HG03139 (cell line): ENCODE measurements around the gene CASP10.
A peak's percentile ranks its signal among the peaks of the same experiment; 100 is the strongest.

ENCODE experiments used
- ATAC-seq: cut with Tn5 transposase; IDR thresholded peaks from one replicate; pipeline ENCODE4 v1.9.1; 2021; ENCODE audit not compliant: unreplicated experiment

CASP10 gene

DNA sequence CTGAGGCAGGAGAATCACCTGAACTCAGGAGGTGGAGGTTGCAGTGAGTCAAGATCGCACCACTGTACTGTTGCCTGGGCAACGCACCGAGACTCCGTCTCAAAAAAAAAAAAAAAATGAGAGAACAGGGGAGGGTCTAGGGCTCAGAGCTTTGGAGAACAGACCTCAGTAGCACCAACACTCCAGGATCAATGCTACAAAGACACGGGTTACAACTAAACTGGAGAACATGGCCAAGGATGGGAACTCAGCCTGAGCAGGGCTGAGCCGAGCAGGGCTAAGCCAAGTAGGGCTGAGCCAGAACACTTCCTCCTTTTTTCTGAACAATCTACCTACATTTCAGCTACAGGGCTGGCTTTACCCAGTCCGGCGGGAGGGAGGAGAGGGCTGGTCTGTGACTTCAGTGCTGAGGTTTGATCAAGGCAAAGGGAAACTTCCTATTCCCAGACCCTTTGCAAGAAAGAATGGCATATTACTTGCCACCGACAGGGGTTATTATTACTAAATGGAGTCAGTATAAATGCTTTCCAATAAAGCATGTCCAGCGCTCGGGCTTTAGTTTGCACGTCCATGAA is 74.5 kb downstream of the CASP10 start:
- ATAC-seq, result peak; percentile 30

DNA sequence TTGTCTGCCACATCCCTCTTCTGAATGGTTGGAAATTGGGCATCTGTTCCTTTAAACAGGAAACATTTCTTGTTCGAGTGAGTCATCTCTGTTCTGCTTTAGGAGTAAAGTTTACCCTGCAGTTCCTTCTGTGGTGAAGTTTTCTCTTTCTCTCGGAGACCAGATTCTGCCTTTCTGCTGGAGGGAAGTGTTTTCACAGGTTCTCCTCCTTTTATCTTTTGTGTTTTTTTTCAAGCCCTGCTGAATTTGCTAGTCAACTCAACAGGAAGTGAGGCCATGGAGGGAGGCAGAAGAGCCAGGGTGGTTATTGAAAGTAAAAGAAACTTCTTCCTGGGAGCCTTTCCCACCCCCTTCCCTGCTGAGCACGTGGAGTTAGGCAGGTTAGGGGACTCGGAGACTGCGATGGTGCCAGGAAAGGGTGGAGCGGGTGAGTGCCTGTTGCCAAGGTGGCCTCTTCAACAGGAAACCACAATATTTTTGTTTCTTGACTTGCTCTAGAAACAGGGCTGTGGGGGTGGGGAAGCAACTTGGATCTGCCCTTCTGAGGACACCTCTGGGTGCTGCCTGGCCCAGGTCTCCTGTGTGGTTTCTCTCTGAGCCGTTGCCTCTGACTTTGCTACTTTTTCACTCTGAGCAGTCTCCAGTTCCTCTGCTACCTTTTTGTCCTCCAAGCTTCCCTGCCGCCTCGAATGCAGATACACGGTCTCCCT is 75.2 kb downstream of the CASP10 start:
- ATAC-seq, result peak; percentile 64

DNA sequence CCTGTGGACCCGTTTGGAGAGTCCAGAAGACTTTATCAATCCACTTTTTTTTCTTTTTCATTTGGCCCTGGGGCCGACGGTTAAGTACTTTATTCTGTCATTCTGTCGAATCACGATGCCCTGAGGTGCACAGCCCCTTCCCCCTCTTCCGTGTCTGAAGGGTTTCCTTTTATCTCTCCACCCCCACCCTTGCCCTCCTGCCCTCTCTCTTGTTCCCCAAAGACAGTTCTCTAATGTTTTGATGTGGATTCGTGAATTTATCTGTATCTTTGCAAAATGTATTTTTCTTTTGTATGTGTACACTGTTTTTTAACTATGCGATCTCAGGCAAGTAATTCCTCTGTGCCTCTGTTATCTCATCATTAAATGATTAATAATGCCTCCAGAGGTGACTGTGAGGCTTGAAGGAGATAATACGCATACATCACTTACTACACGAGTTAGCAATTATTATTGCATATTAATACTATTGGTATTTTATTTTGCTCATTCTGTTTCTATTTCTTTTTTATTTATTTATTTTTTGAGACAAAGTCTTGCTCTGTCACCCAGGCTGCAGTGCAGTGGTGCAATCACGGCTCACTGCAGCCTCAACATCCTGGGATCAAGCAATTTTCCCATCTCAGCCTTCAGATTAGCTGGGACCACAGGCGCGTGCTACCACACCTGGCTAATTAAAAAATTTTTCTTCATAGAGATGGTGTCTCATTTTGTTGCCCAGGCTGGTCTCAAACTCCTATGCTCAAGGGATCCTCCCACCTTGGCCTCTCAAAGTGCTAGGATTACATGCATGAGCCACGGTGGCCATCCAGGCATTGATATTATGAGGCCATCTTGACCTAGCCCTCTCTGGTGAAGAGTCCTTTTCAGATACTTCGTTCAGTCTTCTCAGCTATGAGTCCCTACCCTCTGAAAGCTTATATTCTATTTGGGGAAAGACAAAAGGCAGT is 76.0 kb downstream of the CASP10 start:
- peak; percentile 8 for ATAC-seq

DNA sequence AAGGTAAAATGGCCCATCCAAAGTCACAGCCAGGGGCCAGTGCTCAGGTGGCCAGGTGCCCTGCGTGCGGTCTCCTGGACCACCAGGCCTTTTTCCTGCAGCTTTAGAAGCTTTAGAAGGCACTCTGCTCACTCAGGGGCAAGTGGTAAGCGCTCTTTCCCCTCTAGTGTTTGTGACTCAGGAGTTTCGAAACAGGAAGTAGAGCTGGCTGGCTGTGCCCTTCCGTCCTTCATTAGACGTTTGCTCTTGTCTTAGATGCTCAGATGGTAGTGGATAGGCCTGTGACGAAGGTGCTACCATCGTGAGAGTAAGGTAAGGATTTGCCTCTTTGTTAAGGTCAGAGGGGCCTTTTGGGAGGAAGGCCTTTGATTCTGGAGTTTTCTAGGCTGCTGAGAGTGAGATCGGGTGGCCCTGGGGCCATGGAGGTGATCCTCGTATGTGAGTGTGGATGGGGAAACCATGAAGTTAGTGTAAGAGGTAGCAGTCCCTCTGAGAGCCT is 77.4 kb downstream of the CASP10 start, which contains the start of gene CASP8:
CASP8 (plus strand) TSS at position 235 of the 499 bp plus-strand sequence. CDS start 5,951 bp downstream, outside the sequence.
- ATAC-seq, result peak; percentile 28

DNA sequence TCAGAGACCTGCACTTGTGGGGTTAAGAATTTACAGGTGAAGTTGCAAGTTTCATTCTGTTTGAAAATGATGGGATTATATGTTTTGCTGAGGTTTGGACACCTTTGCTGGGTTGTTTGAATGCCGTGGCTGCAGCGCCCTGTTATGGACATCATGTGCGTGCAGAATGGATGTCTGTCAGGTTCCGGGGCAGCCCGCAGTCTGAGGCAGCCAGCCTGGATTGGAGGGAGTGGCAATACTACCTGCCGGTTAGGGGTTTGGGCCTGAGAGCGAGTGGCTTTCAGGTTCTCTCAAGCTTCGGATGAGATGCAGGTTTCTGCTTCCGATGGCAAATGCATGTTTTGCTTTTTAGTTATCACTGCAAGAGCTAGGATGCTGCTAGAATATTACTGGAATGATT is 78.5 kb downstream of the CASP10 start:
- no peak for ATAC-seq

DNA sequence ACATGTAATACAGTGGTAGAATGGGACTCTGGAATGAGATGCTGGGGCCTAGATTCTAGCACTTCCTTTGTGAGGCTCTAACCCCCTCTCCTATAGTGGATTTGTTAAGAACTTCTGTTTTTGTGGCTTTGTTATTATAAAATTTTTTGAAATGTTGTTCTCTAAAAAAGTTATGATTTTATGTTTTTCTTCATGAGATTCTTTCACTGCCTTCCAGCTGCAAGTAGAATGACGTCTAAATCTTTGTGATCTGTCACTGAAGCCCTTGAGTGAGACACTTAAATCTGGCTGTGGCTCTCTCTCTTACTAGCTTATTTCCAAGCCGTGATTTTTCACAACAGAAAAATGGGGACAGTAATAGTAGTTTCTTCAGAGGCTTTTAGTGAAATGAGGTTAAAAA is 79.0 kb downstream of the CASP10 start:
- ATAC-seq, result no peak

DNA sequence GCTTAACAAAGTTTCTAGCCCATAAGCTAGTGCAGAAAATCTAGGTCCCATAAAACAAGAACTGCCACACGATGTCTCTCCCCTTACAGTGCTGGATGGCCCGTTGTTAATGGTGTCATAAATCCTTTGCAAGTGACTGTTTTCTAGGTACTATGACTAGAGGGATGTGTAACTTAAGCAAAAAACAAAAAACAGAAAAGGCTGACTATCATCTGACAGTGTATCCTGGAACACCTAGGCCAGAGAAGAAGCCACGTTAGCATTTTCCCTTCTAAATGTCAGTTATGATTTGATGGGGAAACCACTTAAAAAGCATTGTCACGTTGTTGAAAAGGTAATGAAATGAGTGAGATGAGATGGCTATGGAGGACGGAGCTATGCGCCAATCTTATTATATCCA is 79.8 kb downstream of the CASP10 start:
- no peak for ATAC-seq

DNA sequence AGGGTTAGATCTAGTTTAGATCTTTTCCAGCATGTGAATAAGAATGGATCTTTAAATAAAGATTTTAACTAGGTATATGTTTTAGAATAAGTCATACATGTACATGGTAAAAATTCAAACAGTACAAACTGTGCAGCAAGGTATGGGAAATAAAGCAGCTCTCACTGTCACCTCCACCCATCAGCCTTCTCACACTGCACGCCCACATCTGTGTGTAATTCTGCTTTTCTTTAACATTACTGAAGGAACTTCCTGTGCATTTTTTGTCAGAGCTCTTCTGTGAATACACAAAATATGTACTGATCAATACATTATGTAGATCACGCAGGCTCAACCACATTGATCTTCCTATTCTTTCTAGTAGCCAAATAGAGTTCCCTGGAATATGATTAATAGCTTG is 80.8 kb downstream of the CASP10 start:
- ATAC-seq, result no peak

DNA sequence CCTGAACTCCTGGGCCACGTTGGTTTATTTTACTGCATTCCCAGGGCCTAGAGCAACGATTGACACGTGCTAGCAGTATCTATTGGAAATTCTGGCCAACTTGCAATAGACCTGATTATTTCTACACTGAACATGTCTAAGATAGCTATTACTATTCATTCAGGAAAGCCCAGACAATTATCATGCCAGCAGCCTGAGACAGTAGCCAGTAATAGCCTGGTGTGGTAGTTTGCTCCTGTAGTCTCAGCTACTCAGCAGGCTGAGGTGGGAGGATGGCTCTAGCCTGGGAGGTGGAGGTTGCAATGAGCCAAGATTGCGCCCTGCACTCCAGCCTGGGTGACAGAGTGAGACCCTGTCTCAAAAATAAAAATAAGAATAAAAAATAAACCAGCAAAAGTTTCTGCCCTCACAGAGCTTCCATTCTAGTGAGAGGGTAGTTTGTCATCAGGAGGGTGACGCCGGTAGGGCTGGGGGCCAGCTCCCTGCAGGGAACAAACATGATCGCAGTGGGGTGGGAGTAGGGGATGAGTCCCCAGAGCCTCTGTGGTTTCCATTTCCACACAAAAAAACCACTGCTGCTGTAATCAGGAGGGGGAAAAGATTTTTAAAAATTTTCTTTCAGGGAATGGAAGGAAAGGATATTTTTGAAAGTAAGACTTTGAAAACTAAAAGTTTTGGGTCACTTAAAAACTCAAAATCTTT is 81.7 kb downstream of the CASP10 start:
- ATAC-seq, result no peak

DNA sequence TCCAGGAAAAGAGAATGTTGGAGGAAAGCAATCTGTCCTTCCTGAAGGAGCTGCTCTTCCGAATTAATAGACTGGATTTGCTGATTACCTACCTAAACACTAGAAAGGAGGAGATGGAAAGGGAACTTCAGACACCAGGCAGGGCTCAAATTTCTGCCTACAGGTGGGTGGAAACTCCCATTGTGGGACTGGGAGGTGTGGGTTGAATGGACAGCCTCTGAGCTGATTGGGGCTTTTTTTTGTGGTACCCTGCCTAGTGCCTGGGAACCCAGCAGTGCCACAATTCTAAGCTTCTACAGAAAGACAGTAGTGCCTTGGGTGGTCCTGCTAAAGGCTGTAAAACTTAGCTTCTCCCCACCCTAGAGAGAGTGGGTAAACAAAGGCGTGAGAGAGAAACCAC is 83.7 kb downstream of the CASP10 start:
- no peak for ATAC-seq

DNA sequence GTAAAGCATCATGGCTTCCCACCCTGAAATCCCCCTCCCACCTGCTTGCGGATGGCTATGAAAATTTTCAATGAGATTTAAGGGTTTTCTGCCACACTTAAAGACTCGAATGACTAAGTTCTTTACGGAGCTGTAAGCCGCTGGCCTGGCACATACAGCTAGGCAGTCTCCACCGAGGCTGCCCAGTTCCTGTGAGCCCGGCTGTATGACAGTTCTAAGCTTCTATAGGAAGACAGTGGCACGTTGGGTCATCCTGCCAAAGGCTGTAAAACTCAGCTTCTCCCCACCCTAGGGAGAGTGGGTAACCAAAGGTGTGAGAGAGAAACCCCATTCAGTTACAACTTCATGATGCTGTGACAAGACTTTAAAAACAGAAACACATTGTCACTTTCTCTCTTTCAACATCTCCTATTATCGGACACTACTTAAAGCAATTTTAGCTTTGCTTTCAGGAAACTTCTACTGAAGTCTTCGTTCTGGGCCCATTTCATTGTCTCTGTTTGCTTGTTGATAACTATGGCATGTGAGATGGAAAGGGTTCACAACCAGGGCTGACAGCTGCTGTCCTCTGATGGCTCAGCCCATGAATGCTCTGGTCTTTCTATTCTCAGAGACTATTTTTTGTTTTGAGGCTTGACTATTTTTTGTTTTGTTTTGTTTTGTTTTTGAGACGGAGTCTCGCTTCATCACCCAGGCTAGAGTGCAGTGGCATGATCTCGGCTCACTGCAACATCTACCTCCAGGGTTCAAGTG is 84.5 kb downstream of the CASP10 start:
- no peak for ATAC-seq

DNA sequence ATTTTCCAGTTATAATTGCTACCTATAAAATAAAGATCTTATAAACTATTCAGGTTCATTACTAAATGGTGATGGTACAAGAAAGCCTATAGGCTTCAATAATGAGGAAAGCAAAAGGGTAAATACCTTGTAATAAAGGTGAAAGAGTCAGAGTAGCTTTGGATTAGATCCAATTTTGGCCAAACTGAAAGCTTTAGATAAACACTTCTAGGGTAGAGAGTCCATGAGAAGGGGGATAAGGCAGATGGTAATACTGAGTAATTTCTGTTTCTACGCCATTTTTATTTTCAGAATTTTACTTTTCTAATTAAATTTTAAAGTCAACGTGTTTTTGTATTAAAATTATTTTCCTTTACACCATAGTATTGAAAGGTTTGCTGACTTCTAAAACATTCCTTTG is 86.8 kb downstream of the CASP10 start:
- ATAC-seq, result no peak

DNA sequence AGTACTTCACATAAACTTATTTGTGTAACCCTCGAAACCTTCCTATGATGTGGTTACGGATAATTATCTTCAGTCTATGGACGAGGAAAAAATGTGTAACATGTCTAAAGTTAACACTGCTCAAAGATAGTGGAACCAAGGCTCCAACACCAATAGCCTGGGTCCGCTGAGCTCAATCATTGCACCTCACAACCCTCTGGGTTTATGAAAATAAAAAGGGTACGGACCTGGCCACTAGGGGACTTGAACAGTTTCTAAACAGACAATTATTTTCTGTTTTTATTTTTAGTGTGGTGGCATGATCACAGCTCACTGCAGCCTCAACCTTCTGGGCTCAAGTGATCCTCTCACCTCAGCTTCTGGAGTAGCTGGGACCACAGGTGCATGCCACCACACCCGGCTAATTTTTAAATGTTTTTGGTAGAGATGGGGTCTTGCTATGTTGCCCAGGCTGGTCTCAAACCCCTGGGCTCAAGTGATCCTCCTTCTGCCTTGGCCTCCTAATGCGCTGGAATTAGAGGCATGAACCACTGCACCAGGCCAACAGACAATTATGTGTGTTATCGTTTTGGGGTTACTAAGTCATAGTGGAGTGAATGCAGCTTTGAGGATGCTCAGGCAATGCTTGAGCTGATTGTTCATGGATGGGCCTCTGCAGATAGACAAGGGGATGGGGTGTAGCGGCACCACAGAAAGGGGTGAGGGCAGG is 87.5 kb downstream of the CASP10 start:
- no peak for ATAC-seq

DNA sequence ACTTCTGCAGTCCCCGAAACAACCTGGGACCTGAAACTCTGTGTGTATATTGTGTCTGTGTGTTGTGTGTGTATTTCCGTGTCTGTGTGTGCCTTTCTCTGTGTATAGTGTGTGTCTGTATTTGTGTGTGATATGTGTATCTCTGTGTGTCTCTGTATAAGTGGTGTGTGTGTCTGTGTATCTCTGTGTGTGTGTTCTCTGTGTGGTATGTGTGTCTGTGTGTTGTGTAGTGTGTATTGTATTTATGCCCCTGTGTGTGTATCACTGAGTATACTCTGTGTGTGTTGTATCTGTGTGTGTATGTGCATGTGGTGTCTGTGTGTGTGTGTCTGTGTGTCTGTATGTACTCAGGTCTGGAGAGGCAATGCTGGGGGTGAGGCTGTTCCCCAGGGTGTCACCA is 89.0 kb downstream of the CASP10 start:
- no peak for ATAC-seq

DNA sequence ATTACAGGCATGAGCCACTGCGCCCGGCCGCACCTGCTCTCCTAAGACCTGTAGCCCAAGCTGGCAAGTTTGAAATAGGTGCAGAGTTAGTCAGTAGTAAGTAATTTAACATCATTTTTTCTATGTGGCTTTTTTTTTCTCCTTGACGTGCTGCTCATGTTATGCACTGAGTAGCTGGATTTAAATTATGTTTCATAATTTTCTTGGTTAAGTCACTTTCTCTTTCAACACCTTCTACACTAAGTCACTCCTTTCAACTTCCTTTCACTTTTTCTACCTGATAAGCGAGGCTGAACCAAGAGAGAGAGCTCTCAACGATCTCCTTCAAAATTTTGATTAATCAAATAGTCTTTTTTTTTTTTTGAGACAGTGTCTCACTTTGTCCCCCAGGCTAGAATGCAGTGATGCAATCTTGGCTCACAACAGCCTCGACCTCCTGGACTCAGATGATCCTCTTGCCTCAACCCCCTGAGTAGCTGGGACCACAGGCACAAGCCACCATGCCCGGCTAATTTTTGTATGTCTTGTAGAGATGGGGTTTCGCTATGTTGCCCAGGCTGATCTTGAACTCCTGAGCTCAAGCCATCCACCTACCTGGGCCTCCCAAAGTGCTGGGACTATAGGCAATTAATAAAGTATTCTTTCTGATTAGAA is 90.5 kb downstream of the CASP10 start:
- ATAC-seq, result no peak

DNA sequence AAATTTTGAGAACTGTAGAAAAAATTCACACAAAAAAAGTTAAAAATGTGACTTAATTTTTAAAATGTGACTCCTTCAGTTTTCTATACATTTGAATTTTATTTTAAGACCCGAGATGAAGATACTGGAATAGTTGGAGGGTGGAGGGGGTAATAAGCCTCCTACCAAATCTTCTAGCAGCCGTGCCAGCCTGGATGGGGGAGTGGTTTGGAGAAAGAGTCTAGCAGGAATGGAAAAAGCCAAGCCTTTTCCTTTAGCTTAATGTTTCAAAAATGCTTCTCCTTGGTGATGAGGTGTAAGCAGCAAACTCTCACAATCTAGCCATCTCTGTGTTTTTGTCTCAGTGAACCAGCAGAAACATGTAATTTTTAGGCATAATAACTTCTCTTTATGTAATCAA is 92.1 kb downstream of the CASP10 start:
- no peak for ATAC-seq

DNA sequence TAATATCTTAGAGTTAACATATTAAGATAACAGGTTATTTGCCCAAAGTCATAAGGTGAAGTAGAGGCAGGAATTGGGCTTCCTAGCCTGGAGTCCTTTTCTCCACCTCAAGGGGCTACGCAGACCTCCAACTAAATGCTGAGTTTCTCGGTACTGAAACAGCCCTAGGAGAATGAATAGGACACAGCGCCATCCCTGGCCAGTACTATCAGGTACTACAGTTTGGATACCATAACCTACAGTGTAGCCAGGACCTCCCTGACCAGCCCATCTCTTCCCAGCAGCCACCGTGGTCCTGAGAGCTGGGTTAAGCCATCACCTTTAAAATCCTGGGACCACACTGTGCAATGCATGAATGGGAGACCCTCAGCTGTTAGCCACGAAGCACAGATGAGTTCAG is 93.0 kb downstream of the CASP10 start:
- ATAC-seq, result no peak

DNA sequence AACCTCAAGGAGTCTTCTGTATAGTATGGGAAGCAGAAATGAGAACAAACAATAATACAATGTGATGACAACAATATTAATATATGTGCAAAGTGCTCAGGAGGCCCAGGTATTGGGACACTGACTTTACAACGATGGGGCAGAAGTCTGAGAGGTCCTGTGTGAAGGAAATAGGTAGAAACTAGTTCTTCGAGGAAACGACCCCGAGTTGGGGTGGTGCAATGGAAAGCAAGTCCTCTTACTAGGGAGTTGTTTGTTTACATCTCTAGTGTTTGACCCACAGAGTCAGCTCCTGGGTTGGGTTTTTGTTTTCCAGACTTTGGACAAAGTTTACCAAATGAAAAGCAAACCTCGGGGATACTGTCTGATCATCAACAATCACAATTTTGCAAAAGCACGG is 93.6 kb downstream of the CASP10 start:
- no peak for ATAC-seq
